Stimulated activated CD8-positive, alpha-beta memory T cell treated with anti-CD3 and anti-CD28 coated beads, Interleukin-2, amount 100 ng/mL, for 1 hour (primary cell): ENCODE measurements around the gene THADA.
"Not testable (repeated sequence)": the region's sequence is repeated elsewhere in the genome, so short reads cannot be mapped to it uniquely, and the experiment has no call there.

Experiments
- DNase-seq, 2 donors: peaks; one replicate each; pipeline ENCODE4 v3.0.0-alpha.2; 2020; ENCODE audit warnings: low read depth in 2 of 2

Gene THADA

GRCh38 chr2:43302961-43303494 is 292.8 kb downstream of the THADA start:
- no peak for DNase-seq

- no peak for DNase-seq
These were observed 293.5 kb downstream of the THADA start for GRCh38 chr2:43302182-43302960.

- DNase-seq, result no peak
These were observed 294.9 kb downstream of the THADA start for GRCh38 chr2:43300781-43301583.

- no peak for DNase-seq
These were observed 295.6 kb downstream of the THADA start for GRCh38 chr2:43300222-43300621.

- no peak for DNase-seq
These were observed 297.3 kb downstream of the THADA start for GRCh38 chr2:43298500-43298899.

GRCh38 chr2:43297740-43298139 is 298.1 kb downstream of the THADA start:
- not testable (repeated sequence) for DNase-seq

GRCh38 chr2:43294973-43295603 is 300.8 kb downstream of the THADA start:
- DNase-seq, result no peak

GRCh38 chr2:43293744-43294695 is 301.8 kb downstream of the THADA start:
- no peak for DNase-seq

- DNase-seq, result no peak
These were observed 302.7 kb downstream of the THADA start for GRCh38 chr2:43292851-43293743.

GRCh38 chr2:43292297-43292696 is 303.5 kb downstream of the THADA start:
- DNase-seq, result no peak

- no peak for DNase-seq
These were observed 306.5 kb downstream of the THADA start for GRCh38 chr2:43289331-43289730.

GRCh38 chr2:43288417-43289305 is 307.2 kb downstream of the THADA start:
- no peak for DNase-seq

GRCh38 chr2:43285987-43286386 is 309.9 kb downstream of the THADA start:
- DNase-seq, result no peak

GRCh38 chr2:43284967-43285366 is 310.9 kb downstream of the THADA start:
- DNase-seq, result no peak

GRCh38 chr2:43284347-43284746 is 311.5 kb downstream of the THADA start:
- DNase-seq, result not testable (repeated sequence)

GRCh38 chr2:43280994-43281393 is 314.8 kb downstream of the THADA start:
- no peak for DNase-seq

GRCh38 chr2:43279317-43279840 is 316.5 kb downstream of the THADA start:
- no peak for DNase-seq

- no peak for DNase-seq
These were observed 317.1 kb downstream of the THADA start for GRCh38 chr2:43278564-43279220.
